GM18511 (cell line): Measurements from ENCODE around the gene EHD4.
A peak's percentile ranks its signal among the peaks of the same experiment; 100 is the strongest.

Experiments
- ATAC-seq: cut with Tn5 transposase; IDR thresholded peaks from one replicate; pipeline ENCODE4 v1.9.1; 2021; ENCODE audit warnings: mild to moderate bottlenecking, moderate library complexity; ENCODE audit not compliant: unreplicated experiment

The EHD4 gene

GRCh38 chr15:41958002-41958420, 14.3 kb downstream of the EHD4 start:
- ATAC-seq = no peak

DNA sequence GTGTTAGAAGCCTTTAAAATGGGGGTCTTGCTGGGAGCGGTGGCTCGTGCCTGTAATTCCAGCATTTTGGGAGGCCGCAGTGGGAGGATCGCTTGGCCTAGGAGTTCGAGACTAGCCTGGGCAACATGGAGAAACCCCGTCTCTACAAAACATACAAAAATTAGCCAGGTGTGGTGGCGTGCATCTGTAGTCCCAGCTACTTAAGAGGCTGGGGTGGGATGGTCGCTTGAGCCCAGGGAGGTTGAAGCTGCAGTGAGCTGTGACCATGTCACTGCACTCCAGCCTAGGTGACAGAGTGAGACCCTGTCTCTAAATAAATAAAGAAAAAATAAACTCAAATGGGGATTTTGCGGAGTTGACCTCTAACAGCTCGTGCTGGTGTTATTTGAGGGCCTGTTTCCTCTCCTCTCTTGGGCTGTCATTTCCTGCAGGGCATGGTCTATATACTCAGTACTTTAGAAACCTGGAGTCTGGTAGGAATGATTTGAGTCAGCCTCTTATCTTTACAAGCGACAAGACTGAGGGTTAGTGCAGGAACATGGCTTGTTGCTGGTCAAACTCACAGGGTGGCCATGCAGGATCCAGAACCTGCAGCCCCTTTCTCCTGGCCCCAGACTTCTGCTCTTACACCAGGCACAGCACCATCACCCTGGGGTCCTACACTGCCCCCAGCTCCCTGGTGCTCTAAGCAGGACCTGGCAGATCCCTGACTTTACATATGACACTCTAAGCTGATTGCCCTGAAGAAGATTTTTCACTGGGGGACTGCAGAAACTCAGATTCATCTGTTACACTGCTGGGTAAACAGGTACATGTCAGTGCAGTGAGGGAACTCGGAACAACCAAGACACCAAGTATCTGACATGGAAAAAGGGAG, 15.1 kb downstream of the EHD4 start:
- peak; percentile 89 for ATAC-seq

GRCh38 chr15:41955807-41956525, 16.4 kb downstream of the EHD4 start:
- no peak for ATAC-seq

DNA sequence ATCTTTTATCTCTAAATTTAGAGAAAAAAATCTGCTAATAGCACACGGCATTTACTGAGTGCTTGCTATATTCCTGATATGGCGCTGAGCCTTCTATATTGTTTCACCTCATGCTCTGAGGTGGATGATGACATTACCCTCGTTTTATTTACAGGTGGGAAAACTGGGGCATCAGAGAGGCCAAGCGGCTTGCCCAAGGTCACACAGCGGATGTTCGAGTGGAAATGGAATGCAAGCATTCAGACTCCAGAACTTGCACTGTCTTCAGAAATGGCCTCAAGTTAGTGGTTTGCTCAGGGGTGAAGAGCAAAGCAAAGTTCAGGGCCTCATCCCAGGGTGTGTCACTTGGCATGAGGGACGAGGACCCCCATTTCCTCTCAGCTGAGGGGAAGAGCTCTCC, 17.3 kb downstream of the EHD4 start:
- no peak for ATAC-seq

DNA sequence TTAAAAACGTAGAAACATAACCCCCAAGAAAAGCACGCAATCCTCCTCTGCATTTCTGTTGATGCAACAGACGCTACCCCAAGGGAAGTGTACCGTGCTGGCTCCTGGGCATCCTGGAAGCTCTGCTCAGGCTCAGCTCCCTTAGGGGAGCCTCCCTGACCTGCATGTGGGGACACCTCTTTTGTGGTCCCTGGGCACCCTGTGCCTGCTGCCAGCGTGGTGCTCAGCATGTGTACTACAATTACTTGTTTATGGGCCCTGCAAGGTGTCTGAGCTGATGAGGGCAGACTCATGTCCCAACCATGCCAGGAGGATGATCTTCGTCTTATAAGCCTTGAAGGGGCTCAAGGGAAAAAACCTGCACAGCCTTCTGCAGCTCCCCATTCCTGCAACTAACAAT, 18.3 kb downstream of the EHD4 start:
- ATAC-seq = no peak

GRCh38 chr15:41952013-41952563, 20.3 kb downstream of the EHD4 start:
- no peak for ATAC-seq

- no peak for ATAC-seq
Measured at GRCh38 chr15:41951571-41951970, 20.8 kb downstream of the EHD4 start.

- ATAC-seq = no peak
Measured at GRCh38 chr15:41950489-41950888, 21.9 kb downstream of the EHD4 start.

- no peak for ATAC-seq
Measured at GRCh38 chr15:41950127-41950483, 22.3 kb downstream of the EHD4 start.

DNA sequence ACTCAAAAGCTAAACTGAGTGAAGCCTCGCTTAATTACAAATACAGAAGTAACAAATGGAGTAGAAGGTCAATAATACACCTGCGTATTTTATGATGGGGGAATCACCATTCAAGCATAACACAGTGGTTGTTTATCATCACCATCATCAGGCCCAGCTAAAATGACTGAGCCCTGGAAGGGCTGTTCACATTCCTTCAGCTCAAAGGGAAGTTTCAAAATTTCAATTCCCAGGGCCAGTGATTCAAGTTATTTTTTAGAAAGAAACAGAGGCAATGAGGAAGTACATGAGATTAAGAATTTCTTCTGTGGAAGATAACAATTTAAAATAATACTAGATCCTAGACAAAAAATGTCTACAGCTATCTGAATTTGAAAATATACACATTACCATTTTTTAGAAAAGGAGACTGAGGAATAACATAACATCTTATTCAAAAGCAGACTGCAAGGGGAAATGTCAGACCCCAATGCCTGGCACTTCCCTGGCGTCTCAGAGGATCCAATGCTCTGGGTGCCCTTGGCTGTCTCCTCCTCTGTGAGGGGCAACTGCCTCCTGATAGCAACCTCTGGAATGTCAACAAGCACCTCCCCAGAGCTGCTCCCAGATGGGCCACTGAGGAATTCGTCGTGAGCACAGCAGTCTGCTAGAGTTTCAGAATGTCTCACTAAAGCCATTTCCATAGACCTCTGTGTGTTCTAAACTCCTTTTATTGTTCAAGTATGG, 22.8 kb downstream of the EHD4 start:
- ATAC-seq = no peak

- ATAC-seq = no peak
Measured at GRCh38 chr15:41948490-41948889, 23.9 kb downstream of the EHD4 start.

- ATAC-seq = no peak
Measured at GRCh38 chr15:41946970-41947369, 25.4 kb downstream of the EHD4 start.

- no peak for ATAC-seq
Measured at GRCh38 chr15:41945731-41946130, 26.6 kb downstream of the EHD4 start.

DNA sequence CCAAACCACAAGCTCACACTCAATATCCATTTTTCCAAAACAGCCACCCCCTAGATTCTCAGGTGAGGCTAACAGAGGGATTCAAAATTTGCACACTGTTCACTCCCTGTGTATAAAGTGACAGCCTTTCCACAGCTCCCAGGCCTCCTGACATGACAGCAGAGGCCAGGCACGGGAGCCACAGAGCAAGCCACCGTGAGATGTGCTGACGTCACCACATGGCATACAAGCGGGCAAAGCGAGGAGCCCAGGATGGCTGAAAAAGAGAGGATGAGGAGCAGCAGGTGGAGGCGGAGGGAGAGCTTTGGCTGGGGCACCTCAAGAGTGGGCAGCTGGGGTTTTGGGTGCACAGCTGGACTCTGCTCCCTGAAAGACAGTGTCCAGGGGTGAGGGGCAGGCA, 27.1 kb downstream of the EHD4 start:
- ATAC-seq = no peak

- ATAC-seq = no peak
Measured at GRCh38 chr15:41944313-41944940, 27.9 kb downstream of the EHD4 start.

DNA sequence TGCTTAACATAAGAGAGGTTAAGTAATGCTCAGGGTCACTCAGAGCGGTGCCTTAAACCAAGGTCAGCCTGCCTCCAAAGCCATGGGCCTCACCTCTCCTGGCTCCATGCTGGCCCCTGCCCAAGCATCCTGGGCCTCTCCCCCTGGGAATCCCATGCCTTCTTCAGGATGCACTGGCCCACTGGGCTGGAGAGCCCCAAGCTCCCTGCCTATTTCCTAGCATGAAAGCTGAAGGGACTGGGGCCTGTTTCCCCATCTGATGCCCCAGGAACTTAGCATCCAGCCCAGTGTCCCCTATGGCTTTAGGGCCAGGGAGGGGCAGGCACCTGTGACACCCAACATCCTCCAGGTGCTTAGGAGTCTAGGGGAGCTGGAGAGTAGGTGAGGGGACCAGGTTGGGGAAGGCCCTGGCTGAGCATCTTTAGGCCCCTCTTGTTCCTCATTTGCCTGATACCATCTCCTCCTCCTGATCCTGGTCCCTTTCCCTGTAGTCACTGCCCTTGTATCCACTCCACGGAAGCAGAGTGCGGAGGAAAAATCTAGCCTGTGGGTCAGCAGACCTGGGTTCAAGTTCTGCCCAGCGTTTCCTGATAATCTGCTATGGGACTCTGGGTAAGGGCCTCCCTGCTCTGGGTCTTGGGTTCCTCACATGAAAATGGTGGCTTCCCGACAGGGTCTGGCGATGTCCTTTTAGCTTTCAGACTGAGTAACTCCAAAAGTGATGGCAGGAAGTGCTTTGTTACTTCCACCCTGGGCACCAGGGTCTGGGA, 28.6 kb downstream of the EHD4 start:
- ATAC-seq = no peak

- ATAC-seq = no peak
Measured at GRCh38 chr15:41942886-41943285, 29.5 kb downstream of the EHD4 start.

GRCh38 chr15:41941644-41942415, 30.5 kb downstream of the EHD4 start:
- ATAC-seq = no peak

GRCh38 chr15:41940441-41940857, 31.9 kb downstream of the EHD4 start:
- ATAC-seq = no peak
